ENCODE measurements around the gene SYT14.
"Not testable (repeated sequence)": the region's sequence is repeated elsewhere in the genome, so short reads cannot be mapped to it uniquely, and the experiment has no call there.

The SYT14 gene

DNA sequence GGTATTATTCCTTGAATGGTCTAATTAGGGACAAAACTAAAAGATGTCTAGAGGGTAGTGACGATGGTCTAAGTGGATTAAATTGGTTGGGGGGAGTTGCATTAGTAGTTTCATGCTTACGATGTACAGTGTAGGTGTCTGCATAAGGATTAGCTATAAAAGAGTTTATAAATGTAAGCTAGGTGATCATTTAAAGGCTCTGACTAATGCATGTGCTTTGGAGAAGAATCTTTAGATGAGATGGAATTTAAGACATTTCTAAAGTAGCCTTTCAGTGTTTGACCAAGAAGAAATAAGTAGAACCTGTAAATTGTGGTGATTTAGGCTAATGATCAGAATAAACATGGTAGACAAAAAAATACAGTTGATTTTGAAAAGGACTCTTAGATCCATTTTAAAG, 7.4 kb downstream of the SYT14 start:
- no peak for DNase-seq (ENCODE audit: low spot score)

DNA sequence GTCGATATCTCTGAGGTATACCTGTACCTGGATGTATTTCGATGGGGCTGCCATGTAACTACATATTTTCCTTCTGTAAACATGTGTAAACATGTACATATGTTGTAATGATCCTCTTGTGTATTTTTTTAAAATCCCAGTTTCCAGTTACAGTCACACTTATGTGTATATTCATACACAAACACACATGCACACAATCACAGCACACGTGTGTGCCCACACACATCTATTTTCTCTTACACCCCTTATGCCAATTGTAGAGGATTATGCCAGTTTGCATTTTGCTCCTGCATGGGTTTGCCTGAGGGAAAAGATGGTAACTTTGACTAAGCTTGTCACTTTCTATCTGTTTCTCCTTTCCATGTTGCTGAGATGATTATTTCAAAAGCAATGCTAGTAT, 10.1 kb downstream of the SYT14 start:
- DNase-seq (ENCODE audit: low spot score), result no peak

DNA sequence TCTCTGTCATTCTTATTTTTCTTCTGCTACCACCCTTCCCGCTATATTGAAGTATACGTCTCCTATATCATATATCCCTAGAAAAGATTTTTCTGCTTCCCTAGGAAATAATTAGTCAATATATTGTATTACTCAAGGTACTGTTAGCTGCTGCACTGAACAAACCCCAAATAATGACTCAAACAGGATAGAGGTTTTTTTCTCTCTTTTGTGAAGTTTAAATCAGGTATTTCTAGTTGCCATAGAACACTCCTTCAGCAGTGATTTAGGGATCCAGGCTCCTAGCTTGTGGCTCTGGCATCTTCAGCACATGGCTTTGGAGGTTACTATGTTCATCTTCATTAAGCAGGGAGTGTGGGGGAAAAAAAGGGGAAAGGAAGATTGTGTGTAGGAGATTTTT, 18.1 kb downstream of the SYT14 start:
- no peak for DNase-seq (ENCODE audit: low spot score)

GRCh38 chr1:209959623-209960022, 21.6 kb downstream of the SYT14 start:
- DNase-seq (ENCODE audit: low spot score), result no peak

DNA sequence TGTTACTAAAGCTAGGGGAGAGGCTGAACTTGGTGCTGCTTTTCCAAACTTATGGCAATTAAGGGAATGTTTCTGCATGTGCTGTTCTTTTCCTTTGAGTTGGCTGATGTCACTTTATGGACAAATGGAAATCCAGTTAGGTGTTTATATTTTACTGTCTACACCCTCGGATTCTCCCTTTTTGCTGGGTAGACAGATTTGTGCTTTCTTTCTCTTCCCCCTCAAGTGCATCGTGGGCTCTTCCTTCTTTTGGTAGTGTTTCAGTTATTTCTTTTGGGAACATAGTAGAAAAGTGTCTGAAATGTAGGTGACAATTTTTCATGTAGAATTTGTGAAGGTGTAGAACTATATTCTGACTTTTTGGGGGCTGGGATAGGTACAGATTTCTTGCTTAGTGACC, 22.9 kb downstream of the SYT14 start:
- no peak for DNase-seq (ENCODE audit: low spot score)

- DNase-seq (ENCODE audit: low spot score), result no peak
These were observed 24.4 kb downstream of the SYT14 start for GRCh38 chr1:209962388-209962787.

DNA sequence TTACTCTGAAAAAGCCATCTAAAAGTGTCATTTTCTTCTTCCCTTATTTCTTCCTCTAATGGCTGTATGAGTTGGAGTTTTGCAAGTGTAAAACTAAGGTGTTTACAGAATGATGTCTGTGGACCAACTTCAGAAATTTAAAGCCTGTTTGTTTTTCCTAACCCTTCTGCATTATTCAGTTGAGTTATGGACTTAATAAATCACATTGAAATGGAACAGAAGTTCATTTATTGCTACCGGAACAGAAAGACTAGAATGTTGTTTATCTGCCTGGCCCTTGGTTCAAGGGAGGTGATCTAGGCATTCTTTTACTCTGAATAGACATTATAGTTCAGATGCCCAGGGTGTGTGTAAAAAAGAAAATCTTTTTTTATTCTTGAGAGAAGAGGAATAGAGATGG, 24.8 kb downstream of the SYT14 start:
- no peak for DNase-seq (ENCODE audit: low spot score)

DNA sequence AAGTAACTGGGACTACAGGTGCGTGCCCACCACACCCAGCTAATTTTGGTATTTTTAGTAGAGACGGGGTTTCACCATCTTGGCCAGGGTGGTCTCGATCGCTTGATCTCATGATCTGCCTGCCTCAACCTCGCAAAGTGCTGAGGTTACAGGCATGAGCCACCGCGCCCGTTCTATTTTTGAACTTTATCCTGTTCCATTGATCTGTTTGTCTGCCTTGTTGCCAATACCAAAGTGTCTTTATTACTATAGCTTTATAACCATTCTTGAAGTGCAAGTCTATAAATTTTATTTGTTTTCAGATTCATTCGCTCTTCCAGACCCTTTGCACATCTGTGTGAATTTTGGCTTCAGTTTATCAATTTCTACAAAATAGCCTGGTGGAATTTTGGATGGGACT, 28.0 kb downstream of the SYT14 start:
- DNase-seq (ENCODE audit: low spot score), result no peak

GRCh38 chr1:209978721-209979120, 40.7 kb downstream of the SYT14 start:
- DNase-seq (ENCODE audit: low spot score), result not testable (repeated sequence)

DNA sequence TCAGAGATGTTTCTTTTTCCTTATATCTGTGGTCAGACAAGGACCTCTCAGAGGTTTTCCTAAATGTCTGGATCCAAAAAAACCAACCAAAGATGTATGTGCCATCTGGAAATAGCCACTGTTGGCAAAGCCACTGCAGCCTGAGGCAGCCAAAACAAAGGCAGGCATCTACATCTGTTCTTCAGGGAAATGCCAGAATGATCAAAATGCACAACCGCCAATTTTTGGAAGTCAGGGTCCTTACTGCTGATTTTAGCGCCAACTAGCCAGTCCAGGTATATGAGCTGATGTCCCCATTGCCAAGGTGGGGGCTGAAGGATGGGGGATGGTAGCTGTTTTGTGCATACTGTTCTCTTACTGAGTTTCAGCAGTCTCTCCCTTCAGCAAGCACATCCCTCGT, 45.9 kb downstream of the SYT14 start:
- no peak for DNase-seq (ENCODE audit: low spot score)

GRCh38 chr1:209985002-209985401, 47.0 kb downstream of the SYT14 start:
- DNase-seq (ENCODE audit: low spot score), result no peak

GRCh38 chr1:209988706-209989105, 50.7 kb downstream of the SYT14 start:
- no peak for DNase-seq (ENCODE audit: low spot score)

GRCh38 chr1:209989525-209989924, 51.5 kb downstream of the SYT14 start:
- no peak for DNase-seq (ENCODE audit: low spot score)

- no peak for DNase-seq (ENCODE audit: low spot score)
These were observed 55.2 kb downstream of the SYT14 start for GRCh38 chr1:209993061-209993830.

DNA sequence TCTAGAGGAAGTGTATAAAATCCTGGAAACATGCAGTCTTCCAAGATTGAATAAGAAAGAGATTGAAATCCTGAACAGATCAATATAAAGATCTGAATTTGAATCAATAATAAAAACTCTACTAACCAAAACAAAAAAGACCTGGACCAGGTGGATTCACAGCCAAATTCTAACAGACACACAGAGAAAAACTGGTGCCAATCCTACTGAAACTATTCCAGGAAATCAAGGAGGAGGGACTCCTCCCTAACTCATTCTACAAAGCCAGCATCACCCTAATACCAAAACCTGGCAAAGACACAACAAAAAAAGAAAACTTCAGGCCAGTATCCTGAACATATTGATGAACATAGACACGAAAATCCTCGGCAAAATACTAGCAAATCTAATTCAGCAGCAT, 58.3 kb downstream of the SYT14 start:
- no peak for DNase-seq (ENCODE audit: low spot score)

DNA sequence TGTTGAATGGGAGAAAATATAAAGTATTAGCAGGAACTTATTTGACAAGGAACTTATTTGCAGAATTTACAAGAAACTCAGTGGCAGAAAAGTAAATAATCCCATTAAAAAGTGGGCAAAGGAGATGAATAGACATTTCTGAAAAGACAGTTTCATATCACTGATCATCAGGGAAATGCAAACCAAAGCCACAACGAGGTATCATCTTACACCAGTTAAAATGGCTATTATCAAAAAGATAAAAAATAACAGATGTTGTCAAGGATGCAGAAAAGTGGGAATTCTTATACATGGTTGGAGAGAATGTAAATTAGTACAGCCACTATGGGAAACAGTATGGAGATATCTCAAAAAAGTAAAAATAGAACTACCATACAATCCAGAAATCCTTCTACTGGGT, 61.0 kb downstream of the SYT14 start:
- no peak for DNase-seq (ENCODE audit: low spot score)

DNA sequence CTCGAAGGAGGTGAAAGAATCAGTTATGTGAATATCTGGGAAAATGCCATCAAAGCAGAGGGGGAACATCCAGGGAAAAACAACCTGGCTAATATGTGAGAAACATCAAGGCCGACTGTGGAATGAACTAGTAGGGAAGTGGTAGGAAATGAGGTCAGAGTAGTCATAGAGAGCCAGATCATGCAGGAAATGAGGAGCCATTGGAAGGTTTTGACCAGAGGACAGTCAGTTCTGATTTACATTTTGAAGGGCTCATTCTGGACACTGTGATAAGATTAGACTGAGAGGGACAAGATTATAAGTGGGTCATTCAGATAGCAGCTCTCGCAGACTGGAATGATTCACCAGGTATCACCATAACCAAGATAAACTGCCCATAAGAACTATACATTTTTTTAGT, 63.7 kb downstream of the SYT14 start:
- DNase-seq (ENCODE audit: low spot score), result no peak

GRCh38 chr1:210003501-210003900, 65.5 kb downstream of the SYT14 start:
- no peak for DNase-seq (ENCODE audit: low spot score)

GRCh38 chr1:210010161-210010560, 72.1 kb downstream of the SYT14 start:
- DNase-seq (ENCODE audit: low spot score), result no peak

DNA sequence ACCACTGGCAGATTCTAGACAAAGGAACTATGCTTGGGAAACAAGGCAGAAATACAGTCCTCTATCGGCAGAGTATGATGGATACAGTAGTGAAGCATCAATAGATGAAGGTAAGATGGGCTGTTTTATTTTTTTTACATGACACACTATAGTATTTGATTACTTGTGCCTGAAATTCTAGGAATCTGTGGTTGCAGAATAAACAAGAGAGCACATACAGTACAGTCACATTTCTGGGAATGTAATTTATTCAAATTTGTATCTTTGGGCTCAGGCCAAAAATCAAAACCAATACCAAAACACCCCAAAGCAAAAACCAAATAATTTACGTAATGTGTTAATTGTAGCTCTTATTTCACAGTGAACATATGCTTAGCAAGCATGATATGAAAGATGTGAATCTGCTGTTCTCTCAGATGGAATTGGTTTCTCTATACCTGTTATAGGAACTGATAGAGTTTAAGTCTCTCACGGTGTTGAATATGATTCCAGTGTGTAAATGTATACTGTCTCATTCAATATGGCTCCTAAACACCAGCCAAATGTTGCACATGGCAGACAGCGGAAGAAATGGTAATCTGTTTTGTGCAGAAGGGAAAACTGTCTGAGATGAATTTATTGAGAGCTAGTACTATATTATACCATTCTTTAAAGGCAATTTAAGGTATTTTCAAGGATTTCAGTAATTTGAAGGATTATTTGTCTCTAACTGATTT, 83.3 kb downstream of the SYT14 start:
- no peak for DNase-seq (ENCODE audit: low spot score)

DNA sequence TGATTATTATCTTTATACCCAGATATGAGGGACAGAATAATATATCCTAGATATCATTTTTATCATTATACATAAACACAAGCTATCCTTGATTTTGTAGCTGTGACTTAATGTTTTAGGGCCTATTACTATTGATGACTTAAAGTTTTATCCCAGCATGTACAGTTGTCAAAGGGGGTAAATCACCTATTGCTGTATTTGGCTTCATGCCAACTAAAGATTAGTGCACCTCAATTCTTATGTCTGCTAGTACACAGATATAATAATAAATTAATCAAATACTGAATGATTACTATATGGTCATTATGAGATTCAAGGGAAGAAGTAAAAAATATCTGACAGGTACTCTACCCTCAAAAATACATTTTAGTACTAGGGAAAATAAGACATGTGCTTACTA, 84.0 kb downstream of the SYT14 start:
- DNase-seq (ENCODE audit: low spot score), result no peak

- DNase-seq (ENCODE audit: low spot score), result no peak
These were observed 86.3 kb downstream of the SYT14 start for GRCh38 chr1:210024282-210024681.

DNA sequence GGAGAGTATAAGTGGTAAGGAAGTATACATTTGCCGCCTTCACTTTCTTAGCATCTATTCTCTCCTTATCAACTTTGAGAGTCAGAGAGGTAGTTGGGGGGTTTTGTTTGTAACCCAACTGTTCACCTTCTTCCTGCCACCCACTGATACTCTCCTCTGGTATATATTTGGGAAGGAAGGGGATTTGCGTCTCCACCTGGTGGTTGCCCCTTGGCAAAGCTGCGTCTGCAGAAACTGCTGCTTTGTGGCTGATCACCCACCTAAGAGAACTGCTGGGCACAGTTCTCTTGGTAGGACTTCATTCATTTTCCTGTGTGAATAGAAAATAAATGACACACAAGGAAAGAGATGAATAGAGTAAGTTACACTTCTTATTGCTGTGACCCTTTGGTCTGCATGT, 87.0 kb downstream of the SYT14 start:
- DNase-seq (ENCODE audit: low spot score), result no peak

- DNase-seq (ENCODE audit: low spot score), result no peak
These were observed 87.9 kb downstream of the SYT14 start for GRCh38 chr1:210025870-210026269.

All from CD4-positive, alpha-beta T cell treated with Interleukin-2 at 100 ng/mL for 4 hours (primary cell).